Activated T-cell treated with anti-CD3 and anti-CD28 coated beads for 1 hour (primary cell): ENCODE measurements around the gene MFSD6.
"Not testable (repeated sequence)": the region's sequence is repeated elsewhere in the genome, so short reads cannot be mapped to it uniquely, and the experiment has no call there.

Experiments used
- DNase-seq: peaks from one replicate; pipeline ENCODE4 v3.0.0-alpha.2; 2020; ENCODE audit warnings: low read depth

MFSD6 gene

DNA sequence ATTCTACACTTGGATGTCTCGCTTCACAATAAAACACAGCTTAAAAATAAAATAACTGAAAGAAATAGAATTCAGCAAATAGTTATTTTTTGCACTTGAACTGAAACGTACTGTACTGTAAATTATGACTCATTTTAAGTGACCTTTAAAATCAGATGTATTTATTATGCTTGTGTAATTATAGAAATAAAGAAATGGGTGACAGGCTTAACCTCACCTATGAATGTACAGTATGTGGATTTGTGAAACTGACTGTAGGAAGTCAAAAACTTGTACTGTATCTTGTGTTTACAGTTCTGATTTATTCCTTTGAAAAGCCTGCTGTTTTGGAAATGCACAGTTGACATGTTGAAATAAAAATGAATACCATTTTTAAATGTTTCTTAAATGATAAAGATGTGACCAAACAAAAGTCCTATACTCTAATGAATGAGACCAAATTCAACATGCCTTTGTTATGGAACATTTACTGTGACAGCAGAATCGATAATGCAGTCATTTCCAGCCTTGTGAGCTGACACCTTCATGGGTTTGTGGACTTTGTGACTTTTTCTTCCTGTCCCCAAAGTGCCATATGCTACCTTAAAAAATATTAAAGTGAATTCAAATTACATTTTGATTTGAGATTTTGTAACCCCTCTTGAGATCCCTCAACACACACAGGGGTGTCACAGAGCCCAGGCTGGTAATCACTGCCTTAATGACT, 93.7 kb downstream of the MFSD6 start:
- no peak for DNase-seq

GRCh38 chr2:190503088-190503487, 94.9 kb downstream of the MFSD6 start:
- no peak for DNase-seq

GRCh38 chr2:190504912-190505311, 96.8 kb downstream of the MFSD6 start:
- DNase-seq = no peak

DNA sequence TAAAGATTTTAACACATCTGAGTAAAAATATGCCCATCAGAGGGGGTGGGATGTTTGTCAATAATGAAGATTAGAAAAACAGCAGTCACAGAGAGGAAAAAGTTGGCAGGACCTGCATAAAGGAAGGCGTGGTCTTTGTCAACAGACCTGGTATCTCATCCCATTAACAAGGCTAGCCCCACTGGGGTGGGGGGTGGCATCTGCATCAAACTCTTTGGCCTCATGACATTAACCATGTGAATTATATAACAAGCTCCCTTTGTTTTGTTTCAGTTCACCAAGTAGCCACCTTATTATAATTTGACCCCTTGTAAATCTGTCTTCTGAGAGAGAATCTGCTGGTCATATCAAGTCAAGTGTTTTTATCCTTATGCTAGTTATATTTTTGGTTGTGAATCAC, 97.5 kb downstream of the MFSD6 start:
- no peak for DNase-seq

DNA sequence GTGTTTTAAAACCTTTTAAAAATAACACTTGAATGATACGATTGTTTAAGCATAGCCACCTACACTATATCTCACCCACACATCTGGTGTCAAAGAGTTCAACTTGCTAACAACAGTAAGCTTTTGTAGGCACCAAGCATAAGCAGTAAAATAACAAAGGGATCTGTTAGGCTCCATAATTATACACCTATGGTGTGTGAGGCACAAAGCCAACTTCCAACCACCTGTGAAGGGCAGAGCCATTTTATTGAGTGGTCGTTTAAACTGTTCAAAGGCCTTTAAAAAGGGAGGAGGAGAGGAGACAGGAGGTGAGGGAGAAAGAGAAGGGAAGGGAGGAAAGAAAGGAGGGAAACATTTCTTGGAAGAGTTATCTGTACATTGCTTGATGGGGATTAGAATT, 98.5 kb downstream of the MFSD6 start:
- DNase-seq = no peak

DNA sequence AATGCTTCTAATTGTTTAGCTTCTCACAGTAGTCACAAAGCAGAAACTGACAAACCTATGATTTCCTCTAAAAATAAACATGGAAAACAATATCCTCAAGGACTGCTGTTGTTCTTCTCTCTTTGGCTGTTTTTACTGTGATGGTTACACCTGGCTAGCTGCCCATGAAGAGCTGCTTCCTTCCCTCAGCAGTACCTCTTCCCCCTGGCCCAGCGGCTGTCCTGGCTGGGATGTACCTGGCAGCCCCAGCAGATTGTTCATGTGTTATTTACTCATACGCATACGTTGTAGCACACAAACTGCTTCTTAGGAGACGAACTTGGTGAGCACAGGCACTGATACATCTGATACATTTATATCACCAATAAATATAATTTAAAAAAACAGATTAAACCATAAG, 99.0 kb downstream of the MFSD6 start:
- DNase-seq = no peak

GRCh38 chr2:190509895-190510294, 101.7 kb downstream of the MFSD6 start:
- DNase-seq = not testable (repeated sequence)

DNA sequence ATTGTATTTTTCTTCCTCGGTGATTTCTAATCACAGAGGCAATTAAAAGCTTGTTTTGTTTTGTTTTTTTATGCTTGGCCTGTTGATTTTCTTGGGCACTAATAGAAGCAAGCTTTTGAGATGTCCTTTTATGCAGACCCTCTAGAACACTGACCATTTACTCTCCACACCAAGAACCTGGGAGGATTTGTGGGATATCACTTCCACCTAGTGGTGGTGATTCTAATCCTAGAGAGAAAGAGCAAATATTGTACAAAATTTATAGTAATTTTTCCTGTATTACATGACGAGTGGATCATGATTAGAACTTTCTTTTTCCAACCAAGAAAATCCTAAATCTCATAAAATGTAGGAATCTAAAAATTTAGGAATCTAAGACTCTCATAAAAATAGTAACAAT, 102.9 kb downstream of the MFSD6 start:
- DNase-seq = no peak

- no peak for DNase-seq
Measured at GRCh38 chr2:190512539-190513095, 104.5 kb downstream of the MFSD6 start.

DNA sequence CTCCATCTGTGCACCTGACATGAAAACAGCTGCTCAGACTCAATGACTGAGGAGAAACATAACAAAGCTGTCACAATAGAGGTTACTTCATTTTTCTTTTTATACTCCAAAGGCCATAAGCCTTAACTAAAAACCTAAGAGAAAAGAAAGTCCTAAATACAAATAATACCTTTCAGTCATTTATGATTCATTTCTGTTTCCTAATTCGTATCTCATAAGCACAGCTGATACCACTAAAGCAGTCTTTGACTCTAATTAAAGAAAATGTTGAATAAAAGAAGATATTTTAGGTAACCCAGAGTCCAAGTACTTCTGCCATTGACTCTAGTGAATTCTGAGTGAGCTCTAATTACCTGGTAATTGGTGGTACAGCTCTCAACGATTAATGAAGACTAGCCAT, 105.7 kb downstream of the MFSD6 start:
- DNase-seq = no peak

GRCh38 chr2:190514676-190515075, 106.5 kb downstream of the MFSD6 start:
- no peak for DNase-seq

DNA sequence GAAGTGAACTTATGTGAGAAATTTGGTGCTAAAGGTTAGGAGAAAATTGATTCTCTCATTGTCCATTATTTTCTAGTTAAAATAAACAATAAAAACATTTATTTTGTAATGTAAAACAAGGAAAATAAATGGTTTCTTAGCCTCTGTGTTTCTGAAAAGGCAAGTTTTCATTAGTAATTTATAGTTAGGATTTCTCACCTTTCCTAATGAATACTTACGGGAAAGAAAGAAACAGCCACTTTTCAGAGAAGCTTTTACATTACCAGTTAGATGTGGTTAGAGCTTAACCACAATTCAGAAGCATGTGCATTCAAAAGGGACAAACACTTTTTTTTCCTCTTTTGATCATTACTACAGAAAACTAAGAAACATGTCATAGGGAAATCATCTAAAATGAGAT, 107.5 kb downstream of the MFSD6 start:
- DNase-seq = no peak

- DNase-seq = no peak
Measured at GRCh38 chr2:190517468-190517867, 109.3 kb downstream of the MFSD6 start.

- DNase-seq = no peak
Measured at GRCh38 chr2:190519975-190520767, 112.0 kb downstream of the MFSD6 start.

- DNase-seq = no peak
Measured at GRCh38 chr2:190524928-190525327, 116.8 kb downstream of the MFSD6 start.

DNA sequence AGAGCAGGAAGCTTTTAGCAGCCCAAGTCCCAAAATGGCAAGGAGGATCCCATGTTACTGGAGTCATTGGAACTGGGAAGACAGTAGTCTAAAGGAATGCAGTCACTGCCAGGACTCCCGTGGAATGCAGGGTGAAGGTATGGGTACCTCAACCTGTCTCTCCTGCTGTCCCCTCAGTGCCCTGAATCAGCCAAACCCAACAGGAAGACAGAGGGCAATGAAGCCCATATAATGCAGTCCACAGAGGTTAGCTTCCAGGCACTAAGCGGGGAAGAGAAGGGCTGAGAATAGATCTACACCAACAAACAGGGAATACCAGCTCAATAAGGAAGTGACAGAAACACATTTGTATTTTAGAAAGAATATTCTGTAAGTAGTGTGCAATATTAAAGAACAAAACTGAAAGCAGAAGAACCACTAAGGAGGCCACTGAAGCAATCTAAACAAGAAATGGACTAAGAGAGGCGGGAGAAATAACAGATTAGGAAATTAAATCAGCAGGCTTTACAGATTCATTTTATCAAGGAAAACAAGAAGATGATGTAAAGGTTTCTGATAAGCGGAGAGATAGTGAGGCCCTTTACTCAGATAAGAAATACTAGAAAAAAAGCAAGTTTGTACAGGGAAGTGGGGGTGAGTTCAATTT, 118.1 kb downstream of the MFSD6 start:
- DNase-seq = no peak

DNA sequence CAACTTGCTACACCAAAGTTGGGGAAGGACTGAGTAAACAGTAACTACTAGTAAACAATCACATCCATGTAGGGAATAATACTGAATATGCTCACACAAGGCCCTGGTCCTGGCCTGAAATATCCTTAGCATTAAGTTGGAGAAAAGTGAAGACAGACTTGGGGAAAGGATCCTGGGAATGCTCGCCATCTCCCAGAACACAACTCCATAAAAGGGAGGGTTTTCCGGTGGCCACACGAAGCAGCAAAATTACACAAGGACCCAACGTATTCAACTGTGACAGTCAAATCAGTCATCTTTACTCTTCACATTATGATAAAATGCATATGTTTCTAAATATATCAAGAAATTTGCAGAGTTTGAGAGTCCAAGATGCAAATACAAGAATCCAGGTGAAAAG, 119.1 kb downstream of the MFSD6 start:
- DNase-seq = no peak

GRCh38 chr2:190527918-190528317, 119.8 kb downstream of the MFSD6 start:
- DNase-seq = no peak

DNA sequence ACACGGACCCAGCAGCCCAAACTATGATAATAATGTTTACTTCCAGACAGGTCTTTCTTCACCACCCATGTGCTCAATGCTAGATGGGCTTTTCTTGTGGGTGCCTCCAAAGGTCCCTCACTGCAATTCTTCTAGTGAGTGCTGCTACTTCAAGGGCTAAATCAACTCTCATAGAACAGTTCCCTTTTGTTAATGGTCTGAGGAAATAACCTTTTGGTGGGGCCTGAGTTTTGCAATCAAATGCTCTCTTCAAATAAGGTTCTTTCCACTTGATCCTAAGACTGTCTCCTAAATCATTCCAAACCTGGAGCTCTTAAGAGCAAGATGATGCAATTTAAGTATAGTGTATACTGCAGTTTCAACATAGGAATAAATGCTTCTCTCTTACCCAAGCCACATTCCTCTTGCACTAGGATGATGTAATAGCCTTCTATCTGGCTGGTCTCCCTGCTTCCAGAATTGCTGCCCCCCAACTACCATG, 120.4 kb downstream of the MFSD6 start:
- no peak for DNase-seq

DNA sequence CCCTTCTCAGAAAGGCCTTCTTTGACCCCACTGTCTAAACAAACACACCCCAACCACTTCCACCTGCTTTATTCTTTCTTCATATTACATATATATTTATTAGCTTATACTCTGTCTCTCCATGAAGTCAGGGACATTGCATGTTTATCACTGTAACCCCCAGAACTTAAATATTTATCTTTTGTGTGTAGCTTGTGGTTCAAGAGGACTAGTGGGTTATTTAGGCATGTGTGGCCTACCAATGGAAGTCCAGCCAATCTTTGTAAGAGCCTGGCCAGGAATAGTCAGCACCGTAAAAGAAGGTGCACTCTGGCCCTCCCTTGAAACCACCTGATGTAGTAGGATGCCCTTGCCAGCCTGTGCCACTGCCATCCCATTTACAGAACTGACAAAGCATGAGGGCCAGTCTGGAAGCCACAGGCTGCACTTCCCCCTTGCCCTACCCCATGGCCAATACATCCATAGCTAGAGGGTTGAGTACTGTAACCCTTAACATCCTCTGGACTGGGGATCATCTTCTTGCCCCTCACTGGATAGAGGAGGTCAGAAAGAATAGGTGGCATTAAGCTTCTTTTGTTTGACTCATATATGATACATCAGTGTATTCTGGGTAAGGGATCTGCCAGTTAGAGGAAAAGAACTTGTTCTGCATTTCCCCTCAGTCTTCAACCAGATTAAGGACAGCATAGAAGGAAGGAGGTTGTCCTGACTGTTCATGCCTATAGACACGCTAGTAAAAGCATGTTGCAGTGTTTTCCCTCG, 121.5 kb downstream of the MFSD6 start:
- no peak for DNase-seq

DNA sequence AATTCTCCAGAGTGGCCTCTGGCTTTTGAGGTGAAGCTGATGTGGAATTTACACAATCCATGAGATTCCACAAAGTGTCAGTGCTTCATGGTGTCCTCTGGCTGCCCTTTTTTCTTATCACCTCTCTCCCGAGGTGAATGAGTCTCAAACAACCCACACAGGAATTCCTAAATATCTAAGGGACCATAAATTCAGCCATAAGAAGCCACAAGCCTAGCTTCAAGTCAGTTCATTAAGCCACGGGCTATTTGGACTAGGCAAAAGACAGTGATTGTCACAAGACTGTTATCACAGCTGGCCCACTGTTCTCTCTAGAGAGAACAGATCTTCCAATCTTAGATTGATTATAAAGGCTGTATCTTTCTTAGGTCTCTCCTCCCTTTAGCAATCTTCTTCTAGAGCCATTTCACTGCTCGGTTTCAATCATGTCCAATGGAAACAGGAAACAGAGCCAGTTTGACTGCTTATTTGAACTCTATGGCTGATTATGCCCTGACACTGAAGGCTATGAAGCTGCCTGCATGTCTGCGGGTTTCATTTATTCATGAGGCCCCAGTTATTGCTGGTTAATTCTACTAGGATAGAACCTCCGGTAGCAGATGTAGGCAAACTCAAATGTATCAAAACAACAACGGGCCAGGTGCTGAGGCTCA, 122.2 kb downstream of the MFSD6 start:
- DNase-seq = no peak
